ENCODE results near the gene WNT2B. TPM values are rescaled to one million over a fixed set of nuclear protein-coding genes. Genes with fewer than 3 reads are reported as not detected.

Gene WNT2B
- total RNA-seq, 1 donor from 2014 or later: 4.8 TPM

GRCh38 chr1:112509005-112509659, 367 bp downstream of the WNT2B start:
- no peaks in the 10 kb centered on the region for H3K36me3 ChIP-seq
- H3K9me3 ChIP-seq: no peaks in the 10 kb centered on the region
- DNase-seq (ENCODE audit: low spot score in 2 of 2): no peak
- no peak for TF ChIP-seq CTCF (IDR thresholded peaks at IDR 0.05)
- intact Hi-C loops (cut with DNase I): loop anchor here (10.0 kb wide), 1 partner anchor 166 kb away; the partner anchor contains the start of gene MOV10
- H3K27me3 ChIP-seq: no peaks in the 10 kb centered on the region
- peaks cover 4 to 11% of the 10 kb centered on the region in 2 donors for H3K4me1 ChIP-seq
- H3K4me3 ChIP-seq: peak overlapping the region; percentile 76 to 77
- peak overlapping the region in 1 of 2 donors; percentile 15 for H3K27ac ChIP-seq

- no peak for DNase-seq (ENCODE audit: low spot score in 2 of 2)
- no peaks in the 10 kb centered on the region for H3K36me3 ChIP-seq
- H3K27me3 ChIP-seq: no peaks in the 10 kb centered on the region
- H3K27ac ChIP-seq: peak overlapping the region in 1 of 2 donors; percentile 15
- peak overlapping the region; percentile 76 to 77 for H3K4me3 ChIP-seq
- no peak for TF ChIP-seq CTCF (IDR thresholded peaks at IDR 0.05)
- no peaks in the 10 kb centered on the region for H3K9me3 ChIP-seq
- peaks cover 4 to 11% of the 10 kb centered on the region in 2 donors for H3K4me1 ChIP-seq
- intact Hi-C loops (cut with DNase I): loop anchor here (10.0 kb wide), 1 partner anchor 165 kb away; the partner anchor contains the start of gene MOV10
These were observed 954 bp downstream of the WNT2B start for GRCh38 chr1:112509660-112510178.

- no peaks in the 10 kb centered on the region for H3K9me3 ChIP-seq
- DNase-seq (ENCODE audit: low spot score in 2 of 2): no peak
- H3K4me3 ChIP-seq: peak overlapping the region in 1 of 2 donors; percentile 76
- H3K4me1 ChIP-seq: peaks cover 4 to 11% of the 10 kb centered on the region in 2 donors
- intact Hi-C loops (cut with DNase I): no loop called here
- no peak overlapping the region for H3K27ac ChIP-seq
- H3K27me3 ChIP-seq: no peaks in the 10 kb centered on the region
- no peak for TF ChIP-seq CTCF (IDR thresholded peaks at IDR 0.05)
- H3K36me3 ChIP-seq: no peaks in the 10 kb centered on the region
These were observed 1.6 kb downstream of the WNT2B start for GRCh38 chr1:112510340-112510739.

- peaks cover 4 to 11% of the 10 kb centered on the region in 2 donors for H3K4me1 ChIP-seq
- H3K27me3 ChIP-seq: no peaks in the 10 kb centered on the region
- no peak overlapping the region for H3K4me3 ChIP-seq
- peak overlapping the region in 1 of 2 donors; percentile 72 for H3K27ac ChIP-seq
- intact Hi-C loops (cut with DNase I): no loop called here
- H3K36me3 ChIP-seq: no peaks in the 10 kb centered on the region
- no peaks in the 10 kb centered on the region for H3K9me3 ChIP-seq
- TF ChIP-seq CTCF (IDR thresholded peaks at IDR 0.05): no peak
- DNase-seq (ENCODE audit: low spot score in 2 of 2): no peak
These were observed 3.1 kb downstream of the WNT2B start for GRCh38 chr1:112511897-112512296.

- no peaks in the 10 kb centered on the region for H3K27me3 ChIP-seq
- H3K4me3 ChIP-seq: no peak overlapping the region
- H3K9me3 ChIP-seq: no peaks in the 10 kb centered on the region
- peak overlapping the region; percentile 61 to 72 for H3K27ac ChIP-seq
- TF ChIP-seq CTCF (IDR thresholded peaks at IDR 0.05): no peak
- peak in 1 of 2 donors; percentile 66 for DNase-seq (ENCODE audit: low spot score in 2 of 2)
- intact Hi-C loops (cut with DNase I): no loop called here
- H3K36me3 ChIP-seq: peaks cover 0 to 6% of the 10 kb centered on the region in 2 donors
- peaks cover 2 to 3% of the 10 kb centered on the region in 2 donors for H3K4me1 ChIP-seq
These were observed 4.5 kb downstream of the WNT2B start for GRCh38 chr1:112513112-112513870.
